ENCODE results near the gene NUPR1. TPM values are rescaled to one million over a fixed set of nuclear protein-coding genes. Genes with fewer than 3 reads are reported as not detected.

Gene NUPR1
- total and polyA plus RNA-seq, 2 donors from 2014 or later: 64.7 to 125 TPM

- H3K9ac ChIP-seq (ENCODE audit: low read length in 3 of 3): no peak overlapping the region
- H3K27ac ChIP-seq (ENCODE audit: low read depth in 2 of 2, low read length in 2 of 2): peak overlapping the region in 1 of 2 donors; percentile 43
- no peak overlapping the region for H3K4me3 ChIP-seq (ENCODE audit: low read length in 3 of 3)
- FAIRE-seq (no peak), DNase-seq (peak in 1 of 5 donors; percentile 83)
- no peaks in the 10 kb centered on the region for H3K27me3 ChIP-seq (ENCODE audit: control insufficient read depth, insufficient read depth, low read length)
- TF ChIP-seq, protein P1, sequence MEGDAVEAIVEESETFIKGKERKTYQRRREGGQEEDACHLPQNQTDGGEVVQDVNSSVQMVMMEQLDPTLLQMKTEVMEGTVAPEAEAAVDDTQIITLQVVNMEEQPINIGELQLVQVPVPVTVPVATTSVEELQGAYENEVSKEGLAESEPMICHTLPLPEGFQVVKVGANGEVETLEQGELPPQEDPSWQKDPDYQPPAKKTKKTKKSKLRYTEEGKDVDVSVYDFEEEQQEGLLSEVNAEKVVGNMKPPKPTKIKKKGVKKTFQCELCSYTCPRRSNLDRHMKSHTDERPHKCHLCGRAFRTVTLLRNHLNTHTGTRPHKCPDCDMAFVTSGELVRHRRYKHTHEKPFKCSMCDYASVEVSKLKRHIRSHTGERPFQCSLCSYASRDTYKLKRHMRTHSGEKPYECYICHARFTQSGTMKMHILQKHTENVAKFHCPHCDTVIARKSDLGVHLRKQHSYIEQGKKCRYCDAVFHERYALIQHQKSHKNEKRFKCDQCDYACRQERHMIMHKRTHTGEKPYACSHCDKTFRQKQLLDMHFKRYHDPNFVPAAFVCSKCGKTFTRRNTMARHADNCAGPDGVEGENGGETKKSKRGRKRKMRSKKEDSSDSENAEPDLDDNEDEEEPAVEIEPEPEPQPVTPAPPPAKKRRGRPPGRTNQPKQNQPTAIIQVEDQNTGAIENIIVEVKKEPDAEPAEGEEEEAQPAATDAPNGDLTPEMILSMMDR (IDR thresholded peaks at IDR 0.05; ENCODE audit: borderline replicate concordance, extremely low read depth, insufficient read depth): no peak
- intact Hi-C loops (cut with DNase I): no loop called here
- H3K9me3 ChIP-seq (ENCODE audit: control insufficient read depth in 2 of 3, insufficient read depth in 1 of 3, low read length in 3 of 3): no peaks in the 10 kb centered on the region
- no peaks in the 10 kb centered on the region for H3K4me1 ChIP-seq (ENCODE audit: control insufficient read depth in 2 of 3, insufficient read depth in 2 of 3, low read depth in 1 of 3, low read length in 3 of 3)
- peaks cover 2 to 21% (median 18%) of the 10 kb centered on the region in 3 donors for H3K36me3 ChIP-seq (ENCODE audit: control insufficient read depth in 2 of 3, insufficient read depth in 3 of 3, low read length in 3 of 3)
Measured at GRCh38 chr16:28585674-28586073, 46.9 kb upstream of the NUPR1 start.

DNA sequence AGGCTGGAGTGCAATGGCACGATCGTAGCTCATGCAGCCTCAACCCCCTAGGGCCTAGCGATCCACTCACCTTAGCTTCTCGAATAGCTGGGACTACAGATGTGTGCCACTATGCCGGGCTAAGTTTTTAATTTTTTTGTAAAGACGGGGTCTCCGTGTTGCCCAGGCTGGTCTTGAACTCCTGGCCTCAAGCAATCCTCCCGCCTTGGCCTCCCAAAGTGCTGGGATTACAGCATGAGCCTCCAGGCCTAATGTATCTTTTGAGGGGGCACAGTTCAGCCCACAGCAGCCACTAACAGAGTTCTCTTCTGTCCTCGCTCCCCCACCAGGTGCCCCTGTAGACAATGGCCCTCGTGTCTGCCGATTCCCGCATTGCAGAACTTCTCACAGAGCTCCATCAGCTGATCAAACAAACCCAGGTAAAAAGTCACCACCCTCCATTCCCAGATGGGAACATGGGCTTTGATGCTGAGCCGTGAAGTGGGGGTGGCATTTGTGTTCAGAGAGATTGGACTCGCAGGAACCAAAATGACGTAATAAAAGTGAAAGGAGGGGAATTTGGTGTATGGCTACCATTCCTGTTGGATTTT, 42.0 kb upstream of the NUPR1 start:
- FAIRE-seq: no peak
- intact Hi-C loops (cut with DNase I): no loop called here
- Histone ChIP-seq H3K4me3 (ENCODE audit: low read length in 3 of 3) (no peak overlapping the region), H3K9me3 (ENCODE audit: control insufficient read depth in 2 of 3, insufficient read depth in 1 of 3, low read length in 3 of 3) (no peaks in the 10 kb centered on the region), H3K36me3 (ENCODE audit: control insufficient read depth in 2 of 3, insufficient read depth in 3 of 3, low read length in 3 of 3) (peaks cover 2 to 16% (median 12%) of the 10 kb centered on the region in 3 donors), H3K27me3 (ENCODE audit: control insufficient read depth, insufficient read depth, low read length) (no peaks in the 10 kb centered on the region), H3K4me1 (ENCODE audit: control insufficient read depth in 2 of 3, insufficient read depth in 2 of 3, low read depth in 1 of 3, low read length in 3 of 3) (no peaks in the 10 kb centered on the region), H3K27ac (ENCODE audit: low read depth in 2 of 2, low read length in 2 of 2) (no peak overlapping the region), H3K9ac (ENCODE audit: low read length in 3 of 3) (no peak overlapping the region)
- DNase-seq: peak in 1 of 5 donors; percentile 32
- TF ChIP-seq, protein P1 (IDR thresholded peaks at IDR 0.05; ENCODE audit: borderline replicate concordance, extremely low read depth, insufficient read depth): no peak

DNA sequence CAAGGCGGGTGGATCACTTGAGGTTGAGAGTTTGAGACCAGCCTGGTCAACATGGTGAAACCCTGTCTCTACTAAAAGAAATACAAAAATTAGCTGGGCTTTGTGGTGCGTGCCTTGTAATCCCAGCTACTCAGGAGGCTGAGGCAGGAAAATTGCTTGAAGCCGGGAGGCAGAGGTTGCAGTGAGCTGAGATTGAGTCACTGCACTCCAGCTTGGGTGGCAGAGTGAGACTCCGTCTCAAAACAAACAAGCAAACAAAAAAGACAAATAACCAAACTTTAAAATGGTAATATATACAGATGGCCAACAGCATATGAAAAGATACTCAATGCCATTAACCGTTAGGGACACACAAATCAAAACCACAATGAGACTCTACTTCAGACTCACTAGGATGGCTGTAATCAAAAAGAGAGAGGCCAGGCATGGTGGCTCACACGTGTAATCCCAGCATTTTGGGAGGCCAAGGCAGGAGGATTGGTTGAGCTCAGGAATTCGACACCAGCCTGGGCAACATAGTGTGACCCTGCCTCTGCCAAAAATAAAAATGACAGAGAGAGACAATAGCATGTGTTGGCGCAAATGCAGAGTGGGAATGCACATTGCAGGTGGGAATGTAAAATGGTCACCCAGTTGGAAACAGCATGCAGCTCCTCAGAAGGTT, 36.8 kb upstream of the NUPR1 start:
- Histone ChIP-seq H3K9ac (ENCODE audit: low read length in 3 of 3) (no peak overlapping the region), H3K9me3 (ENCODE audit: control insufficient read depth in 2 of 3, insufficient read depth in 1 of 3, low read length in 3 of 3) (no peaks in the 10 kb centered on the region), H3K4me1 (ENCODE audit: control insufficient read depth in 2 of 3, insufficient read depth in 2 of 3, low read depth in 1 of 3, low read length in 3 of 3) (peaks cover 0 to 11% (median 2%) of the 10 kb centered on the region in 3 donors), H3K27ac (ENCODE audit: low read depth in 2 of 2, low read length in 2 of 2) (no peak overlapping the region), H3K36me3 (ENCODE audit: control insufficient read depth in 2 of 3, insufficient read depth in 3 of 3, low read length in 3 of 3) (no peaks in the 10 kb centered on the region), H3K4me3 (ENCODE audit: low read length in 3 of 3) (no peak overlapping the region), H3K27me3 (ENCODE audit: control insufficient read depth, insufficient read depth, low read length) (no peaks in the 10 kb centered on the region)
- TF ChIP-seq, protein P1 (IDR thresholded peaks at IDR 0.05; ENCODE audit: borderline replicate concordance, extremely low read depth, insufficient read depth): no peak
- FAIRE-seq: no peak
- DNase-seq: peak in 1 of 5 donors; percentile 7
- intact Hi-C loops (cut with DNase I): no loop called here
